Heart left ventricle (tissue), 16 donors: ENCODE data around the gene HOXB2. TPM values are rescaled to one million over a fixed set of nuclear protein-coding genes. Genes with fewer than 3 reads are reported as not detected.
A peak's percentile ranks its signal among the peaks of the same experiment; 100 is the strongest.

ENCODE experiments used
- ATAC-seq, 4 donors: fragments of 200-7000 bp; cut with Tn5 transposase; one replicate each; pipeline ENCODE4 v1.9.1; 2020 to 2022; ENCODE audit warnings: moderate library complexity in 4 of 4, mild to moderate bottlenecking in 3 of 4, moderate number of reproducible peaks in 1 of 4
- DNase-seq, 5 donors: peaks; one replicate each; pipeline ENCODE4 v3.0.0-alpha.2; 2020
- H3K27ac ChIP-seq, 12 donors: fragments of 200-600 bp; sonication (generic) in 4 of 12; one replicate each; pipeline versions ENCODE4 v1.5.0 to v1.8.0; 2016 to 2022; ENCODE audit warnings: mild to moderate bottlenecking in 2 of 12
- H3K27me3 ChIP-seq, 9 donors: fragments of 200-600 bp; sonication (generic) in 2 of 9; one replicate each; pipeline versions ENCODE4 v1.5.1 to v1.8.0; 2016 to 2022; ENCODE audit warnings: mild to moderate bottlenecking in 3 of 9
- H3K36me3 ChIP-seq, 9 donors: fragments of 200-600 bp; sonication (generic) in 2 of 9; one replicate each; pipeline versions ENCODE4 v1.5.0 to v1.8.0; 2018 to 2022; ENCODE audit warnings: mild to moderate bottlenecking in 2 of 9
- H3K4me1 ChIP-seq, 12 donors: fragments of 200-600 bp; sonication (generic) in 4 of 12; one replicate each; pipeline versions ENCODE4 v1.5.0 to v1.8.0; 2016 to 2022; ENCODE audit warnings: mild to moderate bottlenecking in 3 of 12
- H3K4me3 ChIP-seq, 12 donors: fragments of 200-600 bp; sonication (generic) in 4 of 12; one replicate each; pipeline versions ENCODE4 v1.5.0 to v1.8.0; 2017 to 2022; ENCODE audit warnings: mild to moderate bottlenecking in 9 of 12, moderate library complexity in 4 of 12
- H3K9me3 ChIP-seq, 12 donors: fragments of 200-600 bp; sonication (generic) in 4 of 12; one replicate each; pipeline versions ENCODE4 v1.5.0 to v1.8.0; 2016 to 2022; ENCODE audit warnings: mild to moderate bottlenecking in 1 of 12
- CTCF ChIP-seq, 12 donors: fragments of 200-600 bp; sonication (generic) in 4 of 12; IDR thresholded peaks; one replicate each; pipeline versions ENCODE4 v1.5.0 to v1.8.0; 2018 to 2022; ENCODE audit warnings: antibody characterized with exemption in 12 of 12, mild to moderate bottlenecking in 5 of 12
- POLR2A ChIP-seq, 2 donors: fragments of 450-650 bp; IDR thresholded peaks; one replicate each; pipeline ENCODE4 v1.6.1; 2017; ENCODE audit warnings: antibody characterized with exemption in 2 of 2, mild to moderate bottlenecking in 2 of 2, moderate library complexity in 2 of 2
- WGBS, 4 donors: extraction: QIAGEN DNeasy Blood & Tissue Kit in 2 of 4; methylation state at CpG; one replicate each; pipeline versions ENCODE4 v1.1.5 to v1.1.7; 2013 to 2018; 5-methylcytosine and 5-hydroxymethylcytosine counted together
- intact Hi-C, 10 donors: fragments of 100-400 bp; cut with DNase I; formaldehyde crosslinking; loops; one replicate each; pipeline versions ENCODE4 v1.11.1 to v1.14.2; 2022
- polyA plus RNA-seq, 2 donors: library from polyadenylated mRNA; stranded (reverse); fragments of 200-250 nt; gene quantifications; one replicate each; pipeline ENCODE4 v1.2.3, GENCODE V29; 2013
- total RNA-seq, 9 donors: library from RNA; depleted of rRNA in 2 of 9; stranded (reverse); fragments of >200 nt in 2 of 9; fragmentation: NEBNext Ultra II Directional in 3 of 9; extraction: Animal tissue kit (Norgen Biotek cat#: 25700) in 3 of 9; gene quantifications; one replicate each; pipeline versions ENCODE4 v1.1.0 to v1.2.4, GENCODE V29; 2016 to 2023
- donor health status: ischemic (EF 13 %, LVEDD 7.1; RV severe dilation, severe dysfunction).
- donor health status: healthy with polysubstance abuse.
- donor health status: DM: no; HTN: yes; CAD: no.
- donor health status: DM: no; HTN: no; CAD: no.
- donor health status: ischemic (EF 25% LVEDD 6.9; RV normal size, moderate dysfunction).
- donor health status: ischemic (EF 25% LVEDD 5.7; RV mildly dilated, moderate dysfunction).
- donor health status: healthy.
- donor health status: DM: yes; HTN: yes; CAD: no.
- donor health status: ischemic (EF 35%, LVEDD 5.7; RV mildly dilated, moderate dysfunction).
- donor health status: nonischemic (EF 11% LVEDD 7.7; RV severe dilation, severe dysfunction).
- donor health status: DM: yes; HTN: yes; CAD: no.
- donor health status: PGD.
- donor health status: ischemic (EF 29% LVEDD 5.4; RV normal size, mild dysfunction).
- donor health status: nonischemic (EF 23%, LVEDD 6.1; RV moderate dilation, normal function).

The HOXB2 gene
- total and polyA plus RNA-seq, 11 donors = 0.81 to 6.9 (median 3.0) TPM

- DNase-seq = peak in 3 of 5 donors; percentile 43 to 73 (median 43)
- Histone ChIP-seq H3K27ac (peak overlapping the region; percentile 43 to 94 (median 88)), H3K4me1 (peaks cover 0 to 42% (median 15%) of the 10 kb centered on the region in 12 donors), H3K36me3 (no peaks in the 10 kb centered on the region), H3K9me3 (no peaks in the 10 kb centered on the region), H3K4me3 (peak overlapping the region; percentile 35 to 95 (median 67)), H3K27me3 (peaks cover 0 to 95% (median 52%) of the 10 kb centered on the region in 9 donors)
- TF ChIP-seq CTCF (IDR thresholded peaks at IDR 0.05) = peak in 3 of 12 donors; percentile 9 to 30 (median 11)
- TF ChIP-seq POLR2A (IDR thresholded peaks at IDR 0.05) = no peak
- 1% methylated on average over 28 to 72 of the region's 72 CpGs for WGBS, 4 donors
- peak in 3 of 4 donors; percentile 39 to 40 (median 39) for ATAC-seq
- intact Hi-C loops = loop anchor here in 3 of 10 donors (5.0 kb wide), 1 partner anchor 34 kb away; the partner anchor contains the start of gene HOXB4 (in 3 of the 3)
Observed at GRCh38 chr17:48543107-48543853, 1.6 kb downstream of the HOXB2 start.

- intact Hi-C loops = loop anchor here in 3 of 10 donors (5.0 kb wide), 1 partner anchor 35 kb away; the partner anchor contains the start of gene HOXB4 (in 3 of the 3)
Observed at GRCh38 chr17:48542698-48543106, 2.2 kb downstream of the HOXB2 start.

GRCh38 chr17:48542114-48542656 is 2.7 kb downstream of the HOXB2 start:
- TF ChIP-seq POLR2A (IDR thresholded peaks at IDR 0.05) (no peak), CTCF (IDR thresholded peaks at IDR 0.05) (no peak)
- Histone ChIP-seq H3K4me3 (peak overlapping the region; percentile 35 to 95 (median 67)), H3K27me3 (peaks cover 0 to 97% (median 45%) of the 10 kb centered on the region in 9 donors), H3K36me3 (no peaks in the 10 kb centered on the region), H3K4me1 (peaks cover 0 to 36% (median 15%) of the 10 kb centered on the region in 12 donors), H3K27ac (peak overlapping the region; percentile 43 to 94 (median 88)), H3K9me3 (no peaks in the 10 kb centered on the region)
- intact Hi-C loops = loop anchor here in 3 of 10 donors (5.0 kb wide), 1 partner anchor 35 kb away; the partner anchor contains the start of gene HOXB4 (in 3 of the 3)
- WGBS, 4 donors = 6 to 11% (median 10%) methylated on average over 27 of the region's 27 CpGs
- ATAC-seq (peak in 2 of 4 donors; percentile 4 to 5), DNase-seq (no peak)

More at GRCh38 chr17:48542698-48543106, 2.2 kb downstream of the HOXB2 start:
- H3K4me3 ChIP-seq = peak overlapping the region; percentile 35 to 95 (median 67)
- peak overlapping the region; percentile 43 to 94 (median 88) for H3K27ac ChIP-seq
- H3K36me3 ChIP-seq = no peaks in the 10 kb centered on the region
- H3K4me1 ChIP-seq = peaks cover 0 to 38% (median 15%) of the 10 kb centered on the region in 12 donors
- no peaks in the 10 kb centered on the region for H3K9me3 ChIP-seq
- WGBS, 4 donors = 3 to 8% (median 5%) methylated on average over 12 of the region's 12 CpGs
- no peak for TF ChIP-seq POLR2A (IDR thresholded peaks at IDR 0.05)
- TF ChIP-seq CTCF (IDR thresholded peaks at IDR 0.05) = no peak
- peaks cover 0 to 97% (median 48%) of the 10 kb centered on the region in 9 donors for H3K27me3 ChIP-seq
- no peak for DNase-seq
- ATAC-seq = no peak
